DMS114 treated with DMSO at 0.1 percent for 48 hours (cell line): ENCODE results near the gene CKS1B.
A peak's percentile ranks its signal among the peaks of the same experiment; 100 is the strongest.

Source experiments
- DNase-seq: peaks from one replicate; lab custom pipeline; 2025; ENCODE audit not compliant: unreplicated experiment; lab: John Stamatoyannopoulos, UW

Gene CKS1B

DNA sequence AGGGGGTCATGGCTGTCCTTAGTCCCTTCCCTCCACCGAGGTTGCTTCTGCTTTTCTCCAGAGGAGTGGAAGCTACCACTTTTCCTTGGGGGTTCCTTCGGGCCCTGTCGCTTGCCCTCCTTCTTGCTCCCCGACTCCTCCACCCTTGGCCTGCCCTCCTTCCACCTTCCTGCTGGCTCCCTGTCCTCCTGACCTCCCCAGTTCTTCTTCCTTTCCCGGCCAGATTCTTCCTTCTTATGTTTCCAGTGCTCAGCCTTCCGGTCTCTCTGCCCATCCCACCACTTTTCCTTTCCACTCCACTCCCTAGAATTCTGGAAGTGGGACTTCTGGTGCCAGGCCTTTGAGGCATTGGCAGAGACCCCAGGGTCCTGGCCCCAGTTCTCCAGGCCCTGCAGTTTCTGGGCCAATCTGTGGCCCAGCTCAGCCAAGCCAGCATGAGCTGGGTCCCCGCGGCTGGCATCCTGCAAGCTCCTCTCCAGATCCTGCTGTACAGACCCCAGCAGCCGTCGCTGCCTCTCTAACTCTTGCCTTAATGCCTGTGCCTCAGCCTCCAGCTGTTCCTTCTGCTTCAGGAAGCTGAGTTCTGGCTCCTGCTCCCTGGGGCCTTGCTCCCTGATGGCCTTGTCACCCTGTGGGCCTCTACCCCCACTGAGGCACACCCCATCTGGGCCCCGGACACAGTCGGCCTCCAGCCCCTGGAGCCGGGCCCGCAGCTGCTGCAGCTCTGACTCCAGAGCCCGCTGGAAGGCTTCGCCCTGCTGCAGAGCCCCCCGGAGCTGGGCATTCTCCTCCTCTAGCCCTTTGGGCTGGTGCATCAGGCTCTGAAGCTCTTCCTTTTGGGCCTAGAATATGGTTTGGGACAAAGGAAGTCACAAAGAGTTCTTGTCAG is 28.3 kb upstream of the CKS1B start:
- DNase-seq: no peak

DNA sequence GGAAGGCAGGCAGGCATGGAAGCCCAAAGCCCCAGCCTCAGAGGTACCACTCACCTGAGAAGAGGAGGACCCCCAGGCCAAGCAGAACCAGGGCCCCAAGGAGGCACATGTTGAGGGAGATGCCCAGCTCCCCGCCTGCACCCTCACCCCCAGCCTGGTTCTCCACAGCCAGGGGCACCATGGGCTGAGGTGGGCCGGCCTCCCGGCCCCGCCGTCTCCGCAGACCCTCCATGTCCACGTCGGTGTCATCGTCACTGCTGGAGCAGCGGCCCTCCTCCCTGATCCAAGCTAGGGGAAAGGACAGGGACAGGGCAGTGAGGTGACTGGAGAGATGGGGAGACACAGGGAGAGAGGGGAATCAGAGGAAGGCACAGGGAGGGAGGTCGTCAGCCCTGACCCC is 26.4 kb upstream of the CKS1B start:
- DNase-seq: no peak

DNA sequence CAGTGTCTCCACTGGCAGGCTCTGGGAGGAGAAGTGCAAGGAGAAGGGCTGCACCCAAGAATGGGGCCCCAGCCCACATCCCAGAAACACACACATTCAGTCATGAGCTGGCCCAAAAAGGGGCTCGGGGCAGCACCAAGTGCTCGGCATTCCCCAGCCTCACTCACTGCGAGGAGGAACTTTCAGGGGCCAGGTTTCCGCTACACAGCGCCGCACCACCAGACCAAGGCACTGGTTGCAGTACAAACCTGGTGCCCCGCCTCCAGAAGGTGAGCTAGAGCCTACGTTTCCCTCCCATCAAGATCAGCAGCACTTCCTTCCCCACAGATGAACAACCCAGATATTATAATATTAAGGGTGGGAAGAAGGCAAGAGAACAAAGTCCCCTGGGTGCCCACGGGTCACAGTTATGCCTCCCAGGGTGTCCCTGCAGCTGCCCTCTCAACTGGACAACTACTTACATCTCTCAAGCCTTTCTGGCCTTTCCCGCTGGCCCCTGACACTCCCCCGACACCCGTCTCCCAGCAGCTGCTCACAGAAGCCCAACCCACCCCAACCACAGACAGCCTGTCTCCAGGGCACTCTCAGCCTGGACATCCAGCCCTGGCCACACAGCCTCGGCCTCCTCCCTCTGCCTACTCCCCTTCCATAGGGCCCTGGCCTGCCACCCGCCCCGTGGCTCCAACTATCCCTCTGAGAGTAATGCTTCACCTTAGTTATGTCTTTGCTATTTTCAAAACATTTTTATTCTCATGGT is 22.4 kb upstream of the CKS1B start:
- DNase-seq: no peak

DNA sequence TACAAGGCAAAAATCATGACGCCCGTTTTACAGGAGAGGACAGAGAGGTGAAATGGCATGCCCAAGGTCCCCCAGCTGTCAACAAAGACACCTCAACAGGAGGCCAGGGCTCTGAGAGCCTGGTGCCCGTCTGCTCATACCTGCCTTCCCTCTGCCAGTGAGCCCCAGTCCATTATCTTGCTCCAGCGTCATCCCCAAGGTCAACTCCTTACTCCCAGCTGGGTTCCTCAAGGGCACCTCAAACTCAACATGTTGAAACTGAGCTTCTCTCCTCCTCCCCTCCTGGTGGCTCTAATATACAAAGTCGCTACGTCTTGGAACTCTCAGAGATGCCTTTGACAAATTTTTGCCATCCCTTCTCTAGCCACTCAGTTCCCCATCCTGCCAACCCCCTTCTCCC is 21.8 kb upstream of the CKS1B start:
- no peak for DNase-seq

DNA sequence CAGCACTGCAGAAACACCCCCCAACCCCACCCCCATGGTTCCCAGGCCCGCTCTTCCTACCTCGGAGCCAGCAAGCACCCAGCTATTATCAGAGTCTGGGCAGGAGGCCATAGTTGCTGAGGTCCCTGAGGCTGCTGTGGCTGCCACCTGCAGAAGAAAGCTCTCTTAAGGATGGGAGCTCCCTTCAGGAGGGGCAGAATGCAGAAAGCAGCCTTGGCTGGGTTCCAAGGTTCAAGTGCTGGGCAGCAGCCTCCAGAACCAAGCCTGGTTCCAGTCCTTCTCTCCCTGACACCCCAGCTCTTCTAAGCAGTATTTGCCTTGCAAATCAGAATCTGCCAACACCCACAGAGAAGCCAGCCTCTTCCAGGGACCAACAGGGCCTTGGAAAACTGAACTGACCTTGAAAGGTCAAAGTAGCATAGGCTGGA is 20.9 kb upstream of the CKS1B start:
- DNase-seq: no peak

DNA sequence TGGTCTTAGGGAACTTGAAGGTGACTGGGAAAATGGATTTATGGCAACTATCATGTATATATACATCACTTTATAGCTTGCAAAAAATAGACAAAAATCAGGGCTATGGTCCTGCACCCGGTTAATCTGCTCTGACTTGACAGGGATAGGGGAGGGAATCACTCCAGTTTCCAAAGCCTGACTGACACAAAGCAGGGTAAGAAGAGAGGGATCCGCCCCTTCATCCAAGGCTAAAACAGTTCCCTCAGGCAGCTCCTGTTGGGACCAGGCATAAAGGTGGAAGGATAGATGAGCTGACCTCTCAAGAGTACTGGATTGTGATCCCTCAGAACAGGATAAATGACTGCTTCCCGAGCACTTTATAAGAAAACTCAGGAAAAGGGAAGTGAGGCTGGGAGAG is 19.9 kb upstream of the CKS1B start:
- DNase-seq: no peak

DNA sequence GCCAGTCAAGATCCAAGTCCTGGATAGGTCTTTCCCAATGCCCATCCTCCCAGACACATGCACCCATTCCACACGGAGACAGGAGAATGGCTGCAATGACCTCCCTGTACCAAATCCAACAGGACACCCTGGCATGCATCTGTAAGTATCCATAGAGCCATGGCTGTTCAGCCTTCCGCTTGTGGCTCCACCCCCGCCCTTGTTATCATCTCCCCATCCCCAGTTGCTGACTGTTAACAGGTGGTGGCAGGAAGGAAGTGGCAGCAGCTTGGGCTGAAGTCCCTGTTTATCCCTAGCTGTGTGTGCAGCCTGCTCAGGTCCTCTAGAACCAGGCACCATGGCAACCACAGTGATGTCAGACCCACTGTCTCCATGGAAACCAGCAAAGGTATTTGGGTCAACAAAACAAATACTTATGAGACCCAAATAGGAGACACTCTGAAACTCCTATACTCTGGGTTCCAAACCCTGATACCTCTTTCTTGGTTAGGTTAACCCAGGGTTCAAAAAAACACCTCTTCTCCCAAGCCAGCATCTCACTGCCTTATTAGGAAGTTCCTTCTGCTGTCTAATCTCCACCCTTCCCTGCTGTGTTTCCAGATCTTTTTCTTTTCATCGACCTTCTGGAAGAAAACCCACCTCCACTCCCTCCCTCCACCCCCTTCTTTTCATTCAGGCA is 19.3 kb upstream of the CKS1B start:
- no peak for DNase-seq

DNA sequence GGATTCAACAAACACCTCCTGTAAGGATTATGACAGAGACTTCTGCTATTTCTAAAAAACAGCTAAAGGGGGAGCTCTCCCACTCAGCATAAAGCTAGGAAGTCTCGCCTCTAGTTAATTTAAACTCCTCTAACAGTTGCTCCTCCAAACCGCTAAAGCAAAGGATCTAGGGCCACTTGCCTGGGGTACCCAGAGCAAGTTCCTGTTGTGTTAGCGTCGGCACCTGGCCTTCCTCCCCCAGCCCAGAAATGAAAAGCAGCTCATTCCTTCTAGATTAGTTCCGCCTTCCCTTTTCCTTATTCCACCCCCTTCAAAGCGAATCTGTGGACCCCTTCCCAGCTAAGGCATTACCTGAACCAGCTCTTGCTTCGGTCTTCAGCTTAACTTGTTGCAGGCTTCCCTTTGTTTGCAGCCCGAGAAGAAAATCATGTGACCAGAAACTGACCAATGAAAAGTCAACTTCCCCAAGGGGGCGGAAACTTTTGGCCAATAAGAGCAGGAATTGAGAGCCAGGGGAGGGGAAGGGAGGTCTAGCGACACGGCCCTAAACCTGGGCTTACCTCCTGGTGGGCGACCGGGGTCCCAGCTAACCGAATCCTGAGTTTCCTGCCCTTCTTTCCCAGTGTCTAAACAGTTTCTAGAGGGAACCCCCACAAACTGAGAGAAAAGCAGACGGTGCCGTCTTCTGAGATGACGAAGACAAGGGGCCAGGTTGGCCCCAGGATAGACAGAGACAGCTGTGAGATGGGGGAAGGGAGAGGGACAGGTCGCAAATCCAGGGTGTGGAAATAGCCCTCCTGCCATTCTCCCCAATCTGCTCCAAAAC is 18.6 kb upstream of the CKS1B start, which contains the start of gene PBXIP1:
TSS of gene PBXIP1 (minus strand) at position 382 of the 826 bp plus-strand sequence. CDS start 2,378 bp downstream, outside the sequence.
- peak; percentile 95 for DNase-seq

DNA sequence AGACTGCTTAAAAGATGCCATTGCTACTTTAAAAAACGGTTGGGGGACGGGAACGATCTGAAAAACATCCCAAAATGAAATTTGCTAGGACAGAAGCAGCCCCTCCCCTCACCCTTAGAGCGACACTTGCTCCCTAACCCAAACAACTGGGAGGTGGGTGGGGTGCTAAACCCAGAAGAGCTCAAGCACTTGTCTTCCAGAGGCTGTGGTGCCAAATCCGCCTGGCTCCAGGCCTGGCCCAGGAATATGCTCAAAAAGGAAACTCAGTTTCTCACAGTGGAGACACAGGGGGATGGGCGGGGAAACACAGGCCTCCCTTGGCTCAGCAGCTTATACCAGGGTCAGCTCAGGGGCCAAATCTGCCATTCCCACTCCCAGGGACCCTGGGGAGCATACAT is 17.9 kb upstream of the CKS1B start:
- DNase-seq: no peak

DNA sequence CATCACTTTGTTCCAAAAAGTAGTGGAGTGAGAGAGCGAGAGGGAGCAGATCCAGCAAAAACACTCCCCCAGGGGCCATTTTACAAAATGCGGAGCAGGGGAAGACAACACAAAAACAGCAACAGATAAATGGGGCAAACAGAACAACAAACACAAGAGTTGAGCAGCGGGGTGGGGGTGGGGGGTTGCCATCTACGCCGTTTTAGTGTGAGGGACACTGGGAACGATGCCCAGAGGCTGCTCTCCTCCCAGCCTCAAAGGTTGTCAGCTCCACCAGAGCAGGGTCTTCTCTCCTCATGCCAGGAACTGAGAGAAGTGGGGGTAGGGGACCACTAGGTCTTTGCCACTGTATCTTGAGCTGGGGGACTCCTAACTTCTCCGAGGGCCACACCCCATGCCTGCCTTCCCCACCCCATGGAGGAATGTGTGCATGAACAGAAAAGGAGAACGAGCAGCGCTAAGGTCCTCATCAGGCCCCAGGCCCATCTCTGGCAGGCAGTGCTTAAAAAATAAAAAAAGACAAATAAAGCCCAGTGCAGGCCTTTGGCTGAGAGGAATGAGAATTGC is 17.3 kb upstream of the CKS1B start:
- DNase-seq: no peak

DNA sequence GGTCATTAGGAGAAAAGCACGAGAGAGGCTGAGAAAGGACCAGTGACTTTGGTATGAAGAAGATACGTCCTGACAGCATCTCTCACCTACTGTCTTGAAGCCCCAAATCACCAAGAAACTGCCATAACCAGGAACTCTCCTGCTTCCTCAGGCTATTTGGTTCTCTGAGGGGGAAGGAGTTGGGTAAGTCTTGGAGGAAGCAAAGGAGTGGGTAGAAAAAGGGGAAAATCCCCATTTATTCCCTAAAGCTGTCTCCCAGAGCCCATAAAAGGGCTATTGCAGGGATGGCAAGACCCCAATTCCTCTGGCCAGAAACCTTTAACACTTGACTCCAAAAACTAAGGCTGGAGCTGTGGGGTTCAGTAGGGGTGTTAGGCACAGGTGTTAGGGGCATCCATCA is 16.4 kb upstream of the CKS1B start:
- no peak for DNase-seq

DNA sequence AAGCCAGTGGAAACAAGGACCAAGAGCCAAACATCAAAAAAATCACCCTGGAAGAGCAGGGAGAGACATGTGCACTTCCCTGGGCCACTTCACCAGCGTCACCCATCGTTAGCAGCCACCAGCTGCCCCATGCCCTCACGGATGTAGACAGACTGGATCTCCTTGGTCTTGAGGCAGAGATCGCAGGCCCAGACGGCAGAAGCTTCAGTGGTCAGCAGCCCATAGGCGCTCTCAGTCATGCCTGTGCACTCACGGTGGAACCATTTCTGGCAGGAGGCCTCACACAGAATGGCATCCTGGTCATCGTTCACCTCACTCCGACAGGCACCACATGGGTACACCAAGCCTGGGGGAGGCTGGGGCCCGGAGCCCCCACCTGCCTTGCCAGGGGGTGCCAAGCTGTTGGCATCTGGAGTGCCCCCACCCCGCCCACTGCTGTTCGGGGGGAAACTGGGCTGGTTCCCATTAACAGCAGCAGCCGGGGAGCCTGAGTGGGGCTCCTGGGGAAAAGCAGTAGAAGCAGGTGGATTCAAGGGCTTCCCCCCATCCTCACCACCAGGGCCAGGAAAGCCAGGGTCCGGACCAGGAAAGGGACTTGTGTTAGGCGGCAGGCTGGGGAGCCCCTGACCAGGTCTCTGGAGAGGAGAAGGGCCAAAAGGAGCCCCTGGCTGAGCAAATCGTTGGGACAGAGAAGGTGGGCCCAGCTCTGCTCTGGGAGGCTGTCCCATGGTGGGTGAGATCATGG is 15.6 kb upstream of the CKS1B start:
- DNase-seq: no peak

DNA sequence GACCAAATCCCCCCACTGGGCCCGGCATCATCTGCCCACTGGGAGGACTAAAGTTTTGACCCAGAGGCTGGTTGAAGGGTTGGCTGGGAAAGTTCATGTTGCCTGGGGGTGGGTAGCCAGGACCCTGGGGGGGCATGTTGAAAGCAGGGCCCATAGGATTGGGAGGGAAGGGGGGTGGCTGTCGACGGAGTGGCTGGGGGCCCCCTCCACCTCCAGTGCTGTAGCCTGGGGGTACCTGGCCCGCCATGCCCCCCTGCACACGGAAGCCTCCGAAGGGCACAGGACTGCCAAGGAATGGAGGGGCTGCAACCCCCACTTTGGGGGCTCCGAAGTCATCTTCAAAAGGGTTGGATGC is 15.1 kb upstream of the CKS1B start:
- DNase-seq: no peak

DNA sequence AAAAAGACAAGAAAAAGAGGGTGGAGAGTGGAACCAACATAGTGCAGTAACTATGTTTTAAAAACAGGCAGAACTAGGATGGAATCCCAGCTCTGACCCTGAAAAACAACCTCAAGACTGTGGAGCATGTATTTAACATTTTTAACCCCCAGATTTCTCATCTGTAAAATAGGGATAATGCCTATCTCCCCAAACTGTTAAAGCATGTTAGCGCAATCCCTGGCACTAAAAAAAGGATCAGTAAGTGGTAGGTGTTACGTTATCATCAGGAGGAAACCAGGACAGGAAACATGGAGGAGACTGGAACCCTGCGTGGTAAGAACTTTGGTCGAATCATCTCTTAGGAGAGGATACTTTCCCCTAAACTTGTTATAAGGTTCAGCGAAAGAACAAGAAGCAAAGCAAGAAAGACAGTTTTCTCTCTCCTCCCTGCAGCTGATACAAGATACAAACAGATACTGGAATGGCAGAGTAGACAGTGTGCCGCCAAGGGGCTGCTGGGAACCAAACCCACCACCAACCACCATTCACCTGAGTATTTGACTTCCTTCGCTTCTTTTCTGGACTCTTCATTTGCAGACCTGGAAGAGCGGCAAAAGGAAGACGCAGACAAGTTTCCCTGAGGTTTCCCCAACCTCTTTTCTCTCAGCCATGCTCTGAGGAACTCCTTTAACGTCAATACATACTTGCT is 13.9 kb upstream of the CKS1B start:
- DNase-seq: no peak

DNA sequence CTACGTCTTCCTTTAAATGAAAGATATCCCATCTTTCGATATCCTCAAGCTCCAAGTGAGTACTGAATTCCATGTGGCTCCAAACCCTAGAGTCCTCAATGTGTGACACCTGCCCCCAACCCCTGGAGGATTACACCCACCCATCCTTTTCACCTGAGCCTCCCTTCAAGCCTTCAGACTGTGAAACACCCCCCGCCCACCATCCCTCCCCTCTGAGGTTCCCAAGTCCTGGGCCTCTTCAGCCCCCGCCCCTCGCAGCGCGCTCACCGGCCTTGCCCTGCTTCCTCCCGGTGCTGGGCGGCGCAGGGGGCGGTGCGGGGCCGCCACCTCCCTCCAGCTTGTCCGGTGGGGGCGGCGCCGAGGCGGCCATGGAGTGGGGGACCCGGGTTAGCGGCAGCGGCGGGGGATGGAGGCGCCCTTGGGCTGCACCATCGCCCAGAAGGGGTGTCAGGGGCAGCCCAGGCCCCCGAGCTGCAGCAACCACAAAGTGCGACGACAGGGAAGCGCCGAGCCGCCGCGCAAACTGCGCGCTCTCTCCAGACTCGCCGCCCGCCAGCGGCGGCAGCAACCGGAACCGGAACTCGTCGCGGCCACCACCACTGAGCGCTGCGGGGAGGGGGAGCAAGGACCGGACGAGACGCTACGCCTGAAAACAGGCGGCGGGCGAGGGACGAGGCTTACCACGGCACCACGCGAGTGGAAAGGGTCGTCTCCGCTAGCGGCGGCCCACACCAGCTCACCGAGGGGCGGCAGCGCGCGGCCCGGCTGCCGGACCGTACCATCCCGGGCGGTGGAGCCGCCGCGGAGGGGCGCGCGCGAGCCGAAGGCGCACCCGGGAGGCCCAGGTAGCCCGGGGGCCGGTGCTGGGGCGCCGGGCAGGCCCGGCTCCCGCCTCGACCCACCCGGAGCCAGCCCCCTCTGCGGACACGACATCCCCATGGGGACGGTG is 13.0 kb upstream of the CKS1B start, which contains the start of gene PYGO2:
TSS of gene PYGO2 (minus strand) at position 576 of the 949 bp plus-strand sequence. CDS start at position 370, 206 bp downstream.
- peak; percentile 78 for DNase-seq

DNA sequence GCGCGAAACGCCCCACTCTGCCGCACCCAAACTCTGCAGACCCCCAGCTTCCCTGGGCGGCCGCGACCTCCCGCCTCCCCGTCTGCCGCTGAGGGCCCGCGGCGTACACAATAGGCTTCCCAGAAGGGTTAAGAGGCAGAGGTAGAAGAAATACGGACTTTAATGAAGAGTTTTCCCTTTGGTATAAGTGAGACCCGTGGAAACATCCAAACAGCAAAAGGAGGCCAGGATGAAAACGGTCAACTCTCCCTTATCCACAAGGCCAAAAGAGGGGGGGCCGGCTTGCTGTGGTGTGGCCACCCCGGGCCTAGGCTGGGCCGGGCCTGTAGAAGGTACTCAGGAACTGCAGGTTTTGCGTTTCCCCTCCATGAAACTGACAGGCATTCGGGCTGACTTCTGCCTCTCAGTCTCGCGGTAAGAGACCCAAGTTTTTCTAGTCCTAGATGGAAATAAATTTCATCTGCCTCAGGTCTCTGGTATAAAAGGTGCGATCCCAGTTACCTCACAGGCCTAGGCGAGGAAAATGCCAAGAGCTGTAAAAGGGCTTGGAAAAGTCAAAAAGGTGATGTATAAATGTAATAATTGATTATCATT is 12.2 kb upstream of the CKS1B start:
- DNase-seq: peak; percentile 39

DNA sequence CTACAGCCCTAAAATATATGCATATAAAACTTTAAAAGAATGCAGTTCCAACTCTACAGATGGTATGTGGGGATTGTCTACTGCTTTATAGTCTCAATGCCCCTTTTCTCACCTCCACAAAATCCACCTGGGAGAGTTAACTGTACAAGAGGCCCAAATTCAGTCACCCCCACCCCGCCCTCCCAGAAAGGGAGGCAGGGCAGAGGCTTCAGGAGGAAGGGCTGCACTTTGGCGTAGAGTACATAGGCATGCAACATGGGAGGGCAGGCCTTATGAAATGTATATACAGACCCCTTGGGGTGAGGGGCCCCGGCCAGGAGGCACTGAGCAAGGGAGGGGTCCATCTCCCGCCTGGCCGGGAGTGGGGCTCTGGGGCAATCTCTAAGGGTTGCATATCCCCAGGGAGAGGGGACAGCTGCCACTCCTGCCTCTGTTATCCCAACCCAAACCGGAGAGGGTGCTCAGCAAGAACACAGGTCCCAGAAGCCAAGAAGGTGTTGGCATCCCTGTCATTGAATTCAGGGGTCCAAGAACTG is 11.6 kb upstream of the CKS1B start:
- DNase-seq: no peak
